Measurements from ENCODE around the gene MASP1.

Gene MASP1

GRCh38 chr3:187291512-187292132 lies at the start of gene MASP1:
Gene MASP1, minus strand, starts transcription at chr3:187291737. Its CDS starts 105 bp downstream, at chr3:187291632.
- in situ Hi-C loops (cut with MboI; ENCODE audit: low sequenced_read_pairs), result no loop called here

GRCh38 chr3:187340578-187340977 lies 49.0 kb upstream of the MASP1 start:
- in situ Hi-C loops (cut with MboI; ENCODE audit: low sequenced_read_pairs), result no loop called here

- in situ Hi-C loops (cut with MboI; ENCODE audit: low sequenced_read_pairs), result no loop called here
Observed at GRCh38 chr3:187336322-187336721, 44.8 kb upstream of the MASP1 start.

GRCh38 chr3:187334904-187335303 lies 43.4 kb upstream of the MASP1 start:
- in situ Hi-C loops (cut with MboI; ENCODE audit: low sequenced_read_pairs), result no loop called here

- in situ Hi-C loops (cut with MboI; ENCODE audit: low sequenced_read_pairs), result loop anchor here (10.0 kb wide), 2 partner anchors 346 to 386 kb away; partner anchors contain the start of gene SST
Observed at GRCh38 chr3:187328691-187329090, 37.2 kb upstream of the MASP1 start.

- in situ Hi-C loops (cut with MboI; ENCODE audit: low sequenced_read_pairs), result loop anchor here (10.0 kb wide), 2 partner anchors 347 to 387 kb away; partner anchors contain the start of gene SST
Observed at GRCh38 chr3:187327845-187328244, 36.3 kb upstream of the MASP1 start.

- in situ Hi-C loops (cut with MboI; ENCODE audit: low sequenced_read_pairs), result loop anchor here (10.0 kb wide), 2 partner anchors 349 to 389 kb away; partner anchors contain the start of gene SST
Observed at GRCh38 chr3:187325632-187326031, 34.1 kb upstream of the MASP1 start.

GRCh38 chr3:187323091-187323490 lies 31.6 kb upstream of the MASP1 start:
- in situ Hi-C loops (cut with MboI; ENCODE audit: low sequenced_read_pairs), result loop anchor here (10.0 kb wide), 2 partner anchors 352 to 392 kb away; partner anchors contain the start of gene SST

GRCh38 chr3:187322291-187322690 lies 30.8 kb upstream of the MASP1 start:
- in situ Hi-C loops (cut with MboI; ENCODE audit: low sequenced_read_pairs), result loop anchor here (10.0 kb wide), 2 partner anchors 353 to 393 kb away; partner anchors contain the start of gene SST

- in situ Hi-C loops (cut with MboI; ENCODE audit: low sequenced_read_pairs), result loop anchor here (10.0 kb wide), 2 partner anchors 353 to 393 kb away; partner anchors contain the start of gene SST
Observed at GRCh38 chr3:187321766-187322165, 30.2 kb upstream of the MASP1 start.

- in situ Hi-C loops (cut with MboI; ENCODE audit: low sequenced_read_pairs), result loop anchor here (10.0 kb wide), 2 partner anchors 355 to 395 kb away; partner anchors contain the start of gene SST
Observed at GRCh38 chr3:187319699-187320302, 28.3 kb upstream of the MASP1 start.

- in situ Hi-C loops (cut with MboI; ENCODE audit: low sequenced_read_pairs), result no loop called here
Observed at GRCh38 chr3:187318819-187319616, 27.5 kb upstream of the MASP1 start.

- in situ Hi-C loops (cut with MboI; ENCODE audit: low sequenced_read_pairs), result no loop called here
Observed at GRCh38 chr3:187315872-187316271, 24.3 kb upstream of the MASP1 start.

- in situ Hi-C loops (cut with MboI; ENCODE audit: low sequenced_read_pairs), result no loop called here
Observed at GRCh38 chr3:187314176-187314575, 22.6 kb upstream of the MASP1 start.

- in situ Hi-C loops (cut with MboI; ENCODE audit: low sequenced_read_pairs), result no loop called here
Observed at GRCh38 chr3:187310954-187311470, 19.5 kb upstream of the MASP1 start.

GRCh38 chr3:187310226-187310625 lies 18.7 kb upstream of the MASP1 start:
- in situ Hi-C loops (cut with MboI; ENCODE audit: low sequenced_read_pairs), result no loop called here

- in situ Hi-C loops (cut with MboI; ENCODE audit: low sequenced_read_pairs), result no loop called here
Observed at GRCh38 chr3:187305881-187306280, 14.3 kb upstream of the MASP1 start.

GRCh38 chr3:187299611-187300010 lies 8.1 kb upstream of the MASP1 start:
- in situ Hi-C loops (cut with MboI; ENCODE audit: low sequenced_read_pairs), result no loop called here

GRCh38 chr3:187296911-187297310 lies 5.4 kb upstream of the MASP1 start:
- in situ Hi-C loops (cut with MboI; ENCODE audit: low sequenced_read_pairs), result no loop called here

- in situ Hi-C loops (cut with MboI; ENCODE audit: low sequenced_read_pairs), result no loop called here
Observed at GRCh38 chr3:187296058-187296457, 4.5 kb upstream of the MASP1 start.
